Stimulated activated CD4-positive, alpha-beta T cell treated with anti-CD3 and anti-CD28 coated beads, Interleukin-2, amount 100 ng/mL, for 24 hours (primary cell): ENCODE data around the gene EEF1AKMT4.

Experiments
- DNase-seq, 2 donors: peaks; one replicate each; pipeline ENCODE4 v3.0.0-alpha.2; 2020

EEF1AKMT4 gene

DNA sequence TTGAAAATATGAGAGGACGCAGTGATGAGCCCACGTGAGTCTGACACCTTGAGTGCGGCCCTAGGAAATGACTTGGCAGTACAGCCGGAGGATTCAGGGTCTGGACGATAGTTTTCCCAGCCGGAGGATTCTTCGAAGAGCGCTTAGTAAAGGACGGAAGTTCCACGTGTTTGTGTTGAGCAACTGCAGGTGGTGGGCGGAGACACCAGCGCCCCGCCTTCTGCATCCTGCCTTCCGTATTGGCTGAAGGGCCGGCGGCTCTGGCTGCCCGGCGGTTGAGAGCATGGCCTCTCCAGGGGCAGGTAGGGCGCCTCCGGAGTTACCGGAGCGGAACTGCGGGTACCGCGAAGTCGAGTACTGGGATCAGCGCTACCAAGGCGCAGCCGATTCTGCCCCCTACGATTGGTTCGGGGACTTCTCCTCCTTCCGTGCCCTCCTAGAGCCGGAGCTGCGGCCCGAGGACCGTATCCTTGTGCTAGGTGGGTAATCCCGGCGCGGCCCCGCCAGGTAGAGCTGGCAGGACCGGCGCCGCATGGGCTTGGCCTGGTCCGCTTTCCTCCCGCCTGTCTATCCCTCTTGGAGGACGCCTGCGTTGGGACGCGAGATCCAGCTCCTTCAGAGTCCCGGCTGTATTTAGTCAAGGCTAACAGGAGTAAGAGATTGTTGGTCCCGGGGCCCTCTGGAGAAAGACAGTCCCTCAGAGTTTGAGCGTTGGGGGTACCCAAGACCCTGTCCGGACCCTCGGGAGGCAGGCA lies at the start of gene EEF1AKMT4:
EEF1AKMT4 (plus strand) TSS at position 261 of the 755 bp plus-strand sequence; CDS start at position 284, 23 bp downstream.
- DNase-seq = peak; percentile 96

- no peak for DNase-seq
Observed at GRCh38 chr3:184200825-184201224, 48.6 kb upstream of the EEF1AKMT4 start.

- no peak for DNase-seq
Observed at GRCh38 chr3:184203526-184203925, 45.9 kb upstream of the EEF1AKMT4 start.

DNA sequence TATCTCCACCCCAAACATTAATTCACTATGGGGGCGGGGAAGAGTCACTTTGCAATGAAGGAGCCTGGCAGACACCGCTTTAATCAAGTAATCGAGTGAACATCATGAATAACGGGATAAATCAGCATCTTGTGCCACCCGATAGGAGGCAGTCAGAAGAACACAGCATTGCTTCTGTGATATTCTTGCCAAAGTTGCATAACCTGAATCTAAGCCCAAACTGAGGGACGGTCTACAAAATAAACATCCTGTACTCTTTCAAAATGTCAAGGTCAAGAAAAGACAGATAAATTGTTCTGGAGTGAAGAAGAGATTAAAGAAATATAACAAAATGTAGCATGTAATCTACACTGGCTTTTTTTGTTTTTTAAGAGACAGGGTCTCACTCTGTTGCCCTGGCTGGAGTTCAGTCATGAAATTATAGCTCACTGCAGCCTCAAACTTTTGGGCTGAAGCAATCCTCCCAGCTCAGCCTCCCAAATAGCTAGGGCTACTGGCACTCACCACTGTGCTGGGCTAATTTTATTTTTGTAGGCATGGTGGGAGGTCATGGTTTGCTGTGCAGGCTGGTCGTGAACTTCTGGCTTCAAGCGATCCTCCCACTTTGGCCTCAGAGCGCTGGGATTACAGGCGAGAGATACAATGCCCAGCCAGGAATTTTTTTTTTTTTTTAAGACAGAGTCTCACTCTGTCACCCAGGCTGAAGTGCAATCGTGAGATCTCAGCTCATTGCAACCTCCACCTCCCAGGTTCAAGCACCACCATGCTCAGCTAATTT lies 40.1 kb upstream of the EEF1AKMT4 start:
- DNase-seq = no peak

DNA sequence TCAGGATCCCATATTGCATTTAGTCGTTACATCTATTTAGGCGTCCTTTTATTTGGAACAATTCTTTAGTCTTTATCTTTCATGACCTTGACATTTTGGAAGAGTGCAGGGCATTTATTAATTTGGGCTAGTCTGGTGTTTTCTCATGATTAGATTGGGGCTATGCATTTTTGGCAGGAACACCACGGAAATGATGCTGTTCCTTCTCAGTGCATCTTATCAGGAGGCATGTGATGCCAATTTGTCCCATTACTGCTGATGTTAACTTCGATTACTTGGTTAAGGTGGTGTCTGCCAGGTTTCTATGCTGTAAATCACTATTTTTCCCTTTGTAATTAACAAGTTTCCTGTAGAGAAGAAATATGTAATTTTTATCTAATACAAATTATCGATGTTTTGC lies 38.2 kb upstream of the EEF1AKMT4 start:
- no peak for DNase-seq

DNA sequence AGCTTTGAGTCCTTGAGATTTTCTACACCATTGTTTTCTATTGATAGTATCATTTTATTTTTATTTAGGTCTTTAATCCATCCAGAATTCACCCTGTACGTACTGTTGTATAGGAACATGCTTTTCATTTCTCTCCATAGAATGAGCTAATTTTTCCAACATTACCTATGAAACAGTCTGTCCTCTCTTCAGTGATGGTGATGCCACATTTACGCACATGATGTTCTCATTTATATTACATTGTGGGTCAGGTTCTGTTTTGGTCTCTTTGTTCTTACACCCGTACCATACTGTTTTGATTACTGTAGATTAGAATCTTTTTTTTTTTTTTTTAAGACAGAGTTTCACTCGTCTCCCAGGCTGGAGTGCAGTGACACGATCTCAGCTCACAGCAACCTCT lies 37.8 kb upstream of the EEF1AKMT4 start:
- DNase-seq = no peak

DNA sequence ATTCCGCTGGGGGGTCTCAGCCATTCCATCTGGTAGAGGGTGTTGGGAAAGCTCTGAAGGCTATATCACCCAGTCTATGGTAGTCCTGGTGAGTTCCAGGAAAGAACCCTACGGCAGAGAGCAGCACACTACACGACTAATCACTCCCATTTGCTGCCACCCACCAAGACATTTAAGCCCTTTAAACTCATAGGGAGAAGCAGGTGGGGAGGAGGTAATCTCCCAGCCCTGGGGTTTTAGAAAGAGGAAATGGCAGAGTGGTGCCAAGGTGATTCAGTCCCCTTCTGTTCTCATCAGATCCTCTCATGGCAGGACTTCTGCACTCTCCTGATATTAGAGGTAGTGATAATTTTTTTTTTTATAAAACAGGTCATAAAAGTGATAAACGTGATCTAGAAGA lies 30.7 kb upstream of the EEF1AKMT4 start:
- DNase-seq = no peak

DNA sequence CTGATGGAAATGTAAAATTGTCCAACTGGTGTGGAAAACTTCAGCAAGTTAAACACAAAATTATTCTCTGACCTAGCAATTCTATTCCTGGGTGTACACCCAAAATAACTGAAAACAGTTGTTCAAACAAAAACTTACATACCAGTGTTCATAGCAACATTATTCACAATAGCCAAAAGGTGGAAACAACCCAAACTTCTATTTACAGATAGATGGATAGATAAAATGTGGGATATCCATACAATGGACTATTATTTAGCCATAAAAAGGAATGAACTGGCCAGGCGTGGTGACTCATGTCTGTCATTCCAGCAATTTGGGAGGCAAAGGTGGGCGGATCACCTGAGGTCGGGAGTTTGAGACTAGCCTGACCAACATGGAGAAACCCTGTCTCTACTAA lies 27.0 kb upstream of the EEF1AKMT4 start:
- no peak for DNase-seq

DNA sequence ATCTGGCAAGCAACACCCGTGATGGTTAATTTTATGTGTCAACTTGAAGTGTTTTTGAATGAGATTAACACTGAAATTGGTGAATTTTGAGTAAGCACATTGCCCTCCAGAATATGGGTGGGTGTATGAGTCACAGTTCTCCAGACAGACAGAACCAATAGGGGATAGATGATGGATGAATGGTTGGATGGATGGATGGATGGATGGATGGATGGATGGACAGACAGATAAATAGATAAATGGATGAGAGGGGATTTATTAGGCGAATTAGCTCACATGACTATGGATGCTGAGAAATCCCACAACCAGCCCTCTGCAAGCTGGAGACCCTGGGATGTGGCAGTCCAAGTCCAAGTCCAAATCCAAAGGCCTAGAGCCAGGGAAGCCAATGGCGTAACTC lies 25.5 kb upstream of the EEF1AKMT4 start:
- no peak for DNase-seq

GRCh38 chr3:184227481-184227935 lies 22.0 kb upstream of the EEF1AKMT4 start:
- DNase-seq = peak; percentile 57 to 58

DNA sequence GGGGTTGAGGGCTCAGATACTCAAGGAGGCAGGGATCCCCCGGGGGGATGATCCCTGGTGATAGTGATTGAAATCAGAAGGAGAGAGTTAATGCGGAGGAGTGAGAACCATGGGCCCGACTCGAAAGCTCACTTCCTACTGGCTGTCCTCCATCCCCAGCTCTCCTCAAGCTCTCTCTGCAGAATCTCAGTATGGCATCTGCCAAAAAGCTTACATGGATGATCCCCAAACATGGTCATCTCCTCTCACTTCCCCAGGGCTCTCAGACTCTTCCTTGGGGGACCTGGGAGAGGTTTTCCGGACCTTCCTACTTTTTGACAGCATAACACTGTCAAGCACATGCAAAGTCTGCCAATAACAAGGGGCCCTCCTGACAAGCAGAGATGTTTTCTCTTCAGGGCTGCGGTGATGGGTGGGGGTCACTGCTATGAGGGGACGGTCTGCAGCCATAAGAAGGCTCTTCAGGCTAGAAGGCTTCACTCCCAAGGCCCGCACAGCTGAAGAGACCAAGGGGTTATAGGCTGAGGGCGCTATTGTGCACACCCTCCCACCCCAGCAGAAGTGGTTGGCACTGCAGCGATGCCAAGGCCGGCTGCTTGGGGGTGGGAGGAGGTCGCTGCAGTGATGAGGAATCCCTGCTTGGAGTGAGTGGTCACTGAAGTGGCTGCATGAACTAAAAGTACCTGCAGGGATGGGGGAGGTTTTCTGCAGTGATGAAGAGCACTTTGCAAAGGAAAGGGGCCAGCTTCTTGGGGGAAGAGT lies 20.9 kb upstream of the EEF1AKMT4 start:
- DNase-seq = no peak

DNA sequence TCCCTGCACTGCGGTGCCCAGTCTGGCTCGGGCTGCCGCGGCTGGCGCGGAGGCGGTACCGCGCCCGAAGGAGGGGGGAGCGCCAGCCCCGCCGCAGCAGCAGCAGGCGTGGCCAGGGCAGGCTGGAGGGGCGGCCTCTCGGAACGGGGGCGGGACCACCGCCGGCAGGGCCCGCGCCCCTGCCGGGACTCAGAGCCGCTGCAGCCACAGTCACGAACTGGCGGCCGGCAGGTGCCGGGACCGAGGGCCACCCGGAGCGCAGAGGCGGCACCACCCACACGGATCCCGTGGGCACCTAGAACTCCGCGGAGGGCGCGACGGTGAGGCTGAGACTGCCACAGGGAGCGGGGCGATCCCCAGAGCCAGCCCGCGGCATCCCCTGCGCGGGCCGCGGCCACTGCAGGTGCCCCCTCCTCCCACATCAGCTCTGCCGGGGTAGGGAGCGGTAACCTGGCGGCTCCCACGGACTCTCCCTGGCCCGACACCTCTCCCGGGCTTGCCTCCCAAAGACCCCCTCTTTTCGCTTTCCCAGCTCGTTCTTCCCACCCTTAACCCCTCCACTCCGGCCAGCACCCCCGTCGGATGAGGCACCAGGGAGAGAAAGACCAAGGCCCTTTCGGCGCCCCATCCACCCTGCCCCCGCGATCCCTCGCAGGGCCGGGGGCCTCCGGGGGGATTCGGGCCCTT lies 19.9 kb upstream of the EEF1AKMT4 start, which contains the start of gene VWA5B2:
VWA5B2 (plus strand) TSS at position 192 of the 687 bp plus-strand sequence. CDS start 944 bp downstream, outside the sequence.
- DNase-seq = peak; percentile 72 to 76

DNA sequence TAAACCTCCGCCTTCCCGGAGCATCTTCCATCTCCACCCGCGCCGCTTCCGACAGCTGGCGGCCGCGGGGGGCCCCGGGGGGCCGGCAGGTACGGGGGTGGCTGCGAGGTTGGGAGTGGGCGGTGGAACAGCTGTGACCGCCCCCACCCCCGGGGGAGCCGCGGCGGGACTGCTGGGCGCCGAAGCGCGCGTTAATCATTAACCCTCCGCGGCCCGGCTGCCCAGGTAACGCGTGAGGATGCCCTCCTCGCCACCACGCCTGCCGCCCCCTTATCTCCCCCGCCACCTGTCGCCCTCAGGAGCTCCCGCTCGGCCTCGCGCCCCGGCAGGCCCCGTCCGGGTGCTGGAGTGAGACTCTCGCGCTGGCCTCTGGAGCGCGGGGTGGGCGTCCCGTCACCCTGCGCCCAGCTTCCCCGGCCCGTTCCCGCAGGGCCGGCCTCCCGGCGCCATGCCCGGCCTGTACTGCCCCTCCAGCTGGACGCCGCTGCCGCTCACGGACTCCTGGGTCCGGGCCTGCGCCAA lies 19.3 kb upstream of the EEF1AKMT4 start:
- no peak for DNase-seq

DNA sequence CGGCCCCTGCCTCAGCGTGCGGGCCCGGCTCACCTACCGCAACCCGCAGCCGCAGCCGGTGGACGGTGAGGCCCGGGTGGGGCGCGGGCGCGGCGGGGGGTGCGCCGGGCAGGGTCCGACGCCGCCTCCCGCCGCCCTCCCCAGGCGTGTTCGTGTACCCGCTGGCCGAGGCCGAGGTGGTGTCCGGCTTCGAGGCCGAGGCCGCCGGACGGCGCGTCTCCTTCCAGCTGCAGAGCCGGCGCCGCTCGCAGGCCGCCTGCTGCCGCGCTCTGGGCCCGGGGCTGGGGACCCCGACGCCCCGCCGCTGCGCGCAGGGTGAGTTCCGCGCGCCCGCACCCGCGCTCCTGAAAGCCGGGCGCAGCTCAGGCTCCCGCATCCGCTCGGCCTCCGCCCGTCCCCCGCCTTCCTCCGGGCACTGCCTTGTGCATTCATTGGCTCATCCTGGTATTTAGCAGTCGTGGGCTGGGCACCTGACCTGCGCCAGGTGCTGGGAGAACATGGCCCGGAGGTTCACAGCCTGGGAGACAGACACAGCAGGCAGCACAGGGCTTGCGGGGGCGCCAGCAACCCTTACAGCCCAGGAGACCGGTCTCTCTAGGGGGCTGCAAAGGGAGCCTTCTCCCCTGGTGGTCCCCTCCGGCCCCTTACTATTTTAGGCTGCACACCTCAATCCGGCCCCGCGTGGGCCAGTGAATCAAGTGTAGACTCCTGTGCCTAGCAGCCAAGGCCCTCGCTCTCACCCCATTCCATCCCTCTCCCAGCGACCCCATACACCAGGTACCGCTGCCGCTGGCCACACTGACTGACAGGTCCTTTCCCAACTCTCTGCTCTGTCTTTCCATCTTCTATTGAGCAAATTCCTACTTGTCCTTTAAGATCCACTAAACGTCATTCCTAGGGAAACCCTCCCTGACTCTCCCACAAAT lies 18.6 kb upstream of the EEF1AKMT4 start:
- DNase-seq = no peak

DNA sequence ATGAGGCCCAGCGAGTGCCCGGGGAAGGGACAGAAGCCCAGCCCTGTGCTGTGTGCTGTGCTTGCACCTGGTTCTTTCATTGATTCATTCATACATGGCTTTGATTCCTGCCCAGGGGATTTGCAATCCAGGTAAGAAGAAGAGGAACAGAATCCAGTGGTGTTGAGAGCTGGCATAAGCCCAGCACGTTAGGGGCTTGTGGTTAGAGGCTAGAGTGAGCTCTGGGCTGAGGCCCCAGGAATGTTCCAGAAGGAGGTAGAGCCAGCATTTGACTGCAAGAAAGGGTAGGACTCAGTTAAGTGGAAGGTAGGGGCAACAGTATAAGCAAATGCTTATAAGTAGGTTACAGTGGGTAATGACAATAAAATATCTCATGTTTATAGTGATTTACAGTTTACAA lies 17.8 kb upstream of the EEF1AKMT4 start:
- DNase-seq = no peak

DNA sequence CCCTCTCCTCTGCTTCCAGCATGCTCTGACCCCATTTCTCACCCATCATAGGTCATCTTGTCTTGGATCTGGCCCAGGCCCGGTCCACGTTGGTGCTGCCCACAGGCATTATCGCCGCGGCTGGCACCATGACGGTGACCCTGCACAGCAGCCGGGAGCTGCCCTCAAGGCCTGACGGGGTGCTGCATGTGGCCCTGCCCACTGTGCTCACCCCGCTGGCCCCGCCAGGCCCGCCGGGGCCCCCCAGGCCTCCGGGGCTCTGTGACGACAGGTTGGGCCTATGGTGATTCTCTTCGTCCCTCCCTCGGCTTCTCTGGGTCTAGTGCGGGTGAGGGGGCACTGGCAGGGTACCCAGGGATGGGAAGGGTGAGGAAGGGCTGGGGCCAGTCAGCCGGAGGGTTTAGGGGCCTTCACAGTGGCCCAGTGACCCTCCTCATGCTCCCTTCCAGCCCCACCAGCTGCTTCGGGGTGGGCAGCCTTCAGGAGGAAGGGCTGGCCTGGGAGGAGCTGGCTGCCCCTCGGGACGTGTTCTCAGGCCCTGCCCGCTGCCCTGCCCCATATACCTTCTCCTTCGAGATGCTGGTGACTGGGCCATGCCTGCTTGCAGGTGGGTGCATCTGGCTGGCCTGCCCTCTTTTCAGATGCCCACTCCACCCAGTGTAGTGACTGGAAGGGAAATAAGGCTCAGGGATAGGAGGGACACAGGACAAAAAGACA lies 16.2 kb upstream of the EEF1AKMT4 start:
- no peak for DNase-seq

DNA sequence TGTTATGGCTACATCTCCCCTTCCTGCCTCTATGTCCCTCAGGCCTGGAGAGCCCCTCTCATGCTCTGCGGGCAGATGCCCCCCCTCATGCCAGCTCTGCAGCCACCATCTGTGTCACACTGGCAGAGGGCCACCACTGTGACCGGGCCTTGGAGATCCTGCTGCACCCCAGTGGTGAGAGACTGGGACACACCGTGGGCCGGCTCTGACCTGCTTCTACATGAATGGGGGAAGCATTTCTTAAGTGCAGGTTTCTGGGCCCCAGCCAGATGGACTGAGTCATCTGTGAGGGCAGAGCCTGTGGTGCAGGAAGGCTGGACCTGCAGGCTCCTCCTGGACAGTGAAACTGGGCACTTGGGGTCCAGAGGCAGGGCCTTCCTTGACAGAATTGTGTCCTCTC lies 15.2 kb upstream of the EEF1AKMT4 start:
- no peak for DNase-seq

DNA sequence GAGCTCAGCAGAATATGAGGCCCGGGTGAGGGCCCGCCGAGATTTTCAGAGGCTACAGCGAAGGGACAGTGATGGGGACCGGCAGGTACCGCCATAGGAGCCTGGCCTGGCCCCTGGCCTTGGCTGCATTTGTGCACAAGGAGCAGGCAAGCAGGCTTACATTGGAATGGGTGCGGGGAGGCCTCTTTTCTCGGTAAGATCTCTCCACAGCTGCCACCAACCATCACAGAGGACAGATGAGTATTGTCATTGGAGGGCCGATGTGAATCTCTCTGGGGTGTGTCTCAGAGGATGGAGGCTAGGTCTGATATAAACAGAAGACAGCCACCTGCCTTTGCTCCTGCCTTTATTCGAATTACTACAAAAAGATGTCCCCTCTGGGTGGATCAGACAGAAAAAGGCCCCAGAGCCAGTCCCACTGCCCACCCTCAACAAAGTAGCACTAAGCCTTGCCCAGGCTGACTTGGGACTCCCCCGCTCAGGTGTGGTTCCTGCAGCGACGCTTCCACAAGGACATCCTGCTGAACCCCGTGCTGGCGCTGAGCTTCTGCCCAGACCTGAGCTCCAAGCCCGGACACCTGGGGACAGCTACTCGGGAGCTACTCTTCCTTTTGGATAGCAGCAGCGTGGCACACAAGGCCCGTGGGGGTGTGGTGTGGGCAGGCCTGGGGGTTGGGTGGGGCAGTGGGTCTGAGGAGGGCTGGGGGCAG lies 14.6 kb upstream of the EEF1AKMT4 start:
- DNase-seq = no peak

GRCh38 chr3:184235381-184236032 lies 14.0 kb upstream of the EEF1AKMT4 start:
- DNase-seq = no peak
